Stimulated activated CD8-positive, alpha-beta memory T cell treated with anti-CD3 and anti-CD28 coated beads, Interleukin-7, amount 100 ng/mL, for 24 hours (primary cell): Measurements from ENCODE around the gene OSGIN1.

Experiments
- DNase-seq: peaks from one replicate; pipeline ENCODE4 v3.0.0-alpha.2; 2020; ENCODE audit warnings: low read depth

OSGIN1 gene

DNA sequence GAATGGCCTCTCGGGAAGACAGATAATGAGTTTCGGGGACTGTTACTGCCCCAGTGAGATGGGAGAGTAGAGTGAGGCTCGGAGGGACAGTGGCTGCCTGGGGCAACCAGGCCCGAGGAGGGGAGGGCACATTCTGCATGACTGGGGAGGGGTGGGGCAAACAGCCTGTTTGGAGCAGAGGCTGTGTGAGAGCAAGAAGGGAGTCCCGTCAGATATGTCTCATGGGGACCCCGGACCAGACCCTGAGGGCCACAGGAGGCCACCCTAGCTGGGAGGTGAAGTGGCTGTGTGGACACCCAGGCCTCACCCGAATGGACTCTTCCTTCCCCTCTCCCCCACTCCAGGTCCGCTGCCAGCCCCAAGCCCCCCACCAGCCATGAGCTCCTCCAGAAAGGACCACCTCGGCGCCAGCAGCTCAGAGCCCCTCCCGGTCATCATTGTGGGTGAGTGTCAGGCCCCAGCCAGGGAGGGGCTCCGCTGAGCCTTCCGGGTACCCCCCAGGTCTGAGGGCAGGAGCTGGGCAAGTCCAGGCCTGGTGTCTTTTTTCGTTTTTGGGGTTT lies 4.3 kb downstream of the OSGIN1 start:
- DNase-seq: no peak

DNA sequence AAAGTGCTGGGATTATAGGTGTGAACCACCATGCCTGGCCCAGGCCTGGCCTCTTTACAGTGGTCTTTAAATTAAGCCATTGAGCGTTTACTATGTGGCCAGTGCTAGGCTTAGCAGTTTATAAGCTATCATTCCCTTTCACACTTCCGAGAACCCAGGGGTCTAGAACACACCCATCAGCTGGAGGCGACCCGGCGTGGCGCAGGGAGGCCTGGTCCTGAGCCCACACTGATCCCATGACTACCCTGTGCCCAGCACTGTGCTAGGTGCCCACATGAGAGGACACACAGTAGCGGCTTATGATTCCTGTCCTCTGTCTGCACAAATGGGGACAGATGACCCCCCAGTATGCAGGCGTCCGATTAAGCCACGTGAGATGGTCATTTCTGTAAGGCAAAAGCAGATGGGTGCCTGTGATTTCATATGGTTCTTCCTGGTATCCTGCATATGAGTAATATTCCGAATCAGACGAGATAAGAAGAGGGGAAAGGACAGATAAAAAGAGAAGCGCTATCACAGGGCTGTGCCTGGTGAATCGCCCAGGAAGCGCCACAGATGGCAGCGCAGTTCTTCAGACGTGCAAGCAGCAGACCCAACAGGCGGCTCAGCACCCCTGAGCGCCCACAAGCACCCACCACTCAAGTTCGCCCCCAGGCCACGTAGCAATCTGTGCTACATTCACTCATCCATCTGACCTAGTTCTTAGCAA lies 5.3 kb downstream of the OSGIN1 start:
- no peak for DNase-seq

DNA sequence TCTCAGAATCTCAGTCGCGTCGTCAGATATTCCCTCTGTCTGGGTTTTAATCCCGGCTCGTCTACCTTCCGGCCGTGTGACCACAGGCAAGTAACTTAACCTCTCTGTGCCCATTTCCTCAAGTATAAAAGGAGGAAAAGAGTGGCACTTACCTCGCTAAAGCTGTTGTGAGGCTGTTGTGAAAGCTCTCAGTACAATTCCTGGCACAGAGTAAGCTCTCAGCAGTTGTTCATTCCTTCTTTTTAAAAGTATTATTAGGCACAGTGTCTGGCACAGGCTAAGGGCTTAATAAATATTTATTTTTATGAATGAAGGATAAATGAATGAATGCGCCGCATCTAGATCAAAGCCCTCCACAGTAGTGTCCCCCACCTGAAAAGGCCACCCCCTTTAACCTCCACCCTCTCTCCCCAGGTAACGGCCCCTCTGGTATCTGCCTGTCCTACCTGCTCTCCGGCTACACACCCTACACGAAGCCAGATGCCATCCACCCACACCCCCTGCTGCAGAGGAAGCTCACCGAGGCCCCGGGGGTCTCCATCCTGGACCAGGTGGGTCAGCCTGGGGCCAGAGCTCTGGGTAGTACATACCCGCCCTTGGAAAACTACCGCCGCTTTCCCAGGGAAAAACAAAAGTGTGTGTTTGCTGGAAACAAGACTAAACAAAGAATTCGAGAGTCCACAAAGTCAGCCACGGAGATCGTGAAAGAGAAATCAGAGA lies 6.0 kb downstream of the OSGIN1 start:
- DNase-seq: no peak

DNA sequence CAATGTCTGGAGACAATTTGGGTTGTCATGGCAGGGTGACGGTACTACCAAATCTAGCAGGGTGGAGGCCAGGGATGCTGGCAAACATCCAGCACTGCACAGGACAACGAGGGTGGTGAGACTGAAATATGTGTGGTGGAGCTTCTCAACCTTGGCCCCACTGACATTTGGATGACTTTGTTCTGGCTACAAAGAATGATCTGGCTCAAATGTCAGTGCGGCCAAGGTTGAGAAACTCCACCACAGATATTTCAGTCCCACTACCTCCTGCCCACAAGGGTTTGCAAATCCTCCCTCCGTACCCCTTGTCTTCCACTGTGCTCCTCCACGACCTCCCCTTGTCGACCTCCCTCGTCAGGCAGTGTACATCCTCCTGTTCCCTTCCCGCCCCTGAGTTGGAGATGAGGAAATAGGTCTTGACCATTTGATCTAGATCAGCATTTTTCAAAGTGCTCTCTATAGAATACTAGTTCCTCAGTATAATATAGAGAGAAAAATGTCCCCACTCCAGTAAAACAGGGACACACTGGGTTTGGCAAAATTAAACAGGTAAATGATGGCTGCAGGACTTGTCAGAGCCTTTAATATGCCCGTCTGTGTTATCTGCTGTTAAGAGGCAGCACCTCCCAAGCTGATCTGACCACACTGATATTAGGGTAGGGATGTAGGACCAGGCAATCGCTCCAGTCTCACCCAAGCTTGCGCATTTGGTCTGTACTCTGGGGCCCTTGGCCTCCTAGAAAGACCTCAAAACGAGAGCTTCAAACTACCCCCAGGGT lies 6.8 kb downstream of the OSGIN1 start:
- no peak for DNase-seq

DNA sequence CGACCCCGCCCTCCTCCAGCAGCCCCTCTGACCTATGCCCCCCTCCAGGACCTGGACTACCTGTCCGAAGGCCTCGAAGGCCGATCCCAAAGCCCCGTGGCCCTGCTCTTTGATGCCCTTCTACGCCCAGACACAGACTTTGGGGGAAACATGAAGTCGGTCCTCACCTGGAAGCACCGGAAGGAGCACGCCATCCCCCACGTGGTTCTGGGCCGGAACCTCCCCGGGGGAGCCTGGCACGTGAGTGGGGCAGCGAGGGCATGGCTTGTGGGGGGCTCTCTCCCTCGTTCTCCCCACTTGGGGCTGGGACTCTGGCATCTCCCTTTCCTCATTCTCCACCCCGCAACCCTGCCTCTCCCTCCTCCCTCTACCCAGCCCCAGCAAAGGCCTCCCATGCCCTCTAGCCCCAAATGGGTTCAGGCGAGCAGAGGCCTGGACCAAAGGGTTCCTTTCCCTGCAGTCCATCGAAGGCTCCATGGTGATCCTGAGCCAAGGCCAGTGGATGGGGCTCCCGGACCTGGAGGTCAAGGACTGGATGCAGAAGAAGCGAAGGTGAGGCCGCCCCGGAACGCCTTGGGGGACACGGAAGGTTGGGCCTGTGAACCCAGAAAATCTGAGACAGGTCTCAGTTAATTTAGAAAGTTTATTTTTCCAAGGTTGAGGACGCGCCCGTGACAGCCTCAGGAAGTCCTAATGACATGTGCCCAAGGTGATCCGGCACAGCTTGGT lies 7.6 kb downstream of the OSGIN1 start:
- DNase-seq: no peak

DNA sequence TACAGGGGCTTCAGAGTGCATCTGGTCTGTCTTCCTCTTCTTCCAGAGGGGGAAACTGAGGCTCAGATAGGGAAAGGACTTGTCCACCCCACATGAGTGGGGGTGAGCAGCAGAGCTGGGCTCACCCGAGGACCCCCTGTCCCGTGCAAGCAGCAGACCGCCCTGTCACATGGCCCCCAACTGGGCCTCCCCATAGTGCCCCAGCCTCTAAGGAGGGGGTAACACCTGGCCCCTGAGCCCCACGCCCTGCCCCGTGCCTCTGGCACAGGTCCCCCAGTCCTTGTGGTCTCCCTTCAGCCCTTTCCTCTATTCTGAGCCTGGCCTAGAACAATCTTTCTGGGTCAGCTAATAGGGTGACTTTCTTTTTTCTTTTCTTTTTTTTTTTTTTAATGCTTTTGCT lies 8.6 kb downstream of the OSGIN1 start:
- no peak for DNase-seq

DNA sequence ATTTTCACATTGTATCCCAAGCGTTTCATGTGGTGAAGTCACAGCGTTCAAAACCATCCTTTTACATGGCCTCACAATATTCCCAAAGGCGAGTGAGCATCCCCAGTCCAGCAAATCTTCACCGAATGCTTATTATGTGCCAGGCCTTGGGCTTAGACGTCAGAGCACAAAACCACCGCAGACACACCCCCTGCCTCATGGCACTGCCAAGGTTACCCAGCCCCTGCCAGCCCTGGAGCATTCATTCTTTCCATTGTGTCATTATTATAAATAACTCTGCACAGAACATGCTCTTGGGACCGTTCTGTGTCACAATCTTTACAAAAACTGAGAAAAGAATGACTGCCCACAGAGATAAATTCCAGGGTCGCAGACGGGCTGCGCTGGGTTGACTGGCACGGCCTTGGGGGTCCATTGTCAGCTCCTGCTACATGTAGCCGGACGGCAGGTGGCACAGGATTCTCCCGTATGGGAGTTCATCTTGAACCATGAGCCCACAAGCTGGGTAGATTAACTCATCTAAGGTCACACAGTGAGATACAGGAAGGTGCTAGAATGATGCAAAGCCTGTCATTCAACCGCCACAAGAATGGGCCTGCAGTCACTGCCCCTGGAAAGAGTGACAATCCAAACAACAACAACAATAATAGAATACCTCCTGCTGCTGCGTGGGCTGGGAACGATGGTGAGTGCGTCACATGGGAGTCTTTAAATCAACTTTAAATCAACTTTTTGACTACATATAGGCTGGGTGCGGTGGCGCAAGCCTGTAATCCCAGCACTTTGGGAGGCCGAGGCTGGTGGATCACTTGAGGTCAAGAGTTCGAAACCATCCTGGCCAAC lies 10.5 kb downstream of the OSGIN1 start:
- no peak for DNase-seq

DNA sequence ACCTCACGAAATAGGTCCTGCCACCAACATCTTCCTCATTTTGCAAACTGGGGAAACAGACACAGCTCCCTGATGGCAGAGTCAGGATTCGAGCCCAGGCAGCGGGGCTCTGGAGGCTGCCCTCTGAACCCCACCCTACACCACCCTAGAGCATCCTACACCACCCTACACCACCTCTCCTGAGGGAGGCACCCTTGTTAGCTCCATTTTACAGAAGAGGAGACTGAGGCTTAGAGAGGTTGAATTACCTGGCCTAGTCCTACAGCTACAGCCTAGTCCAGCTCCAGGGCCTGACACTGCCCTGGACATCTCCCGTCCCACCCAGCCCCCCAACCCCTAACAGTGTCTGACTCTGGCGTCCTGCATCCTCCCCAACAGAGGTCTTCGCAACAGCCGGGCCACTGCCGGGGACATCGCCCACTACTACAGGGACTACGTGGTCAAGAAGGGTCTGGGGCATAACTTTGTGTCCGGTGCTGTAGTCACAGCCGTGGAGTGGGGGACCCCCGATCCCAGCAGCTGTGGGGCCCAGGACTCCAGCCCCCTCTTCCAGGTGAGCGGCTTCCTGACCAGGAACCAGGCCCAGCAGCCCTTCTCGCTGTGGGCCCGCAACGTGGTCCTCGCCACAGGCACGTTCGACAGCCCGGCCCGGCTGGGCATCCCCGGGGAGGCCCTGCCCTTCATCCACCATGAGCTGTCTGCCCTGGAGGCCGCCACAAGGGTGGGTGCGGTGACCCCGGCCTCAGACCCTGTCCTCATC lies 11.8 kb downstream of the OSGIN1 start:
- no peak for DNase-seq

DNA sequence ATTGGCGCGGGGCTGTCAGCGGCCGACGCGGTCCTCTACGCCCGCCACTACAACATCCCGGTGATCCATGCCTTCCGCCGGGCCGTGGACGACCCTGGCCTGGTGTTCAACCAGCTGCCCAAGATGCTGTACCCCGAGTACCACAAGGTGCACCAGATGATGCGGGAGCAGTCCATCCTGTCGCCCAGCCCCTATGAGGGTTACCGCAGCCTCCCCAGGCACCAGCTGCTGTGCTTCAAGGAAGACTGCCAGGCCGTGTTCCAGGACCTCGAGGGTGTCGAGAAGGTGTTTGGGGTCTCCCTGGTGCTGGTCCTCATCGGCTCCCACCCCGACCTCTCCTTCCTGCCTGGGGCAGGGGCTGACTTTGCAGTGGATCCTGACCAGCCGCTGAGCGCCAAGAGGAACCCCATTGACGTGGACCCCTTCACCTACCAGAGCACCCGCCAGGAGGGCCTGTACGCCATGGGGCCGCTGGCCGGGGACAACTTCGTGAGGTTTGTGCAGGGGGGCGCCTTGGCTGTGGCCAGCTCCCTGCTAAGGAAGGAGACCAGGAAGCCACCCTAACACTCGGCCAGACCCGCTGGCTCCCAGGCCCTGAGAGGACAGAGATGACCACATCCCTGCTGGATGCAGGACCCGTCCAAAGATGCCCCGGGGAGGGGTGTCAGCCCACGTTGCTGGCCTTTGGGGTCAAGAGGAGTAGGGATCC lies 12.6 kb downstream of the OSGIN1 start:
- DNase-seq: no peak

DNA sequence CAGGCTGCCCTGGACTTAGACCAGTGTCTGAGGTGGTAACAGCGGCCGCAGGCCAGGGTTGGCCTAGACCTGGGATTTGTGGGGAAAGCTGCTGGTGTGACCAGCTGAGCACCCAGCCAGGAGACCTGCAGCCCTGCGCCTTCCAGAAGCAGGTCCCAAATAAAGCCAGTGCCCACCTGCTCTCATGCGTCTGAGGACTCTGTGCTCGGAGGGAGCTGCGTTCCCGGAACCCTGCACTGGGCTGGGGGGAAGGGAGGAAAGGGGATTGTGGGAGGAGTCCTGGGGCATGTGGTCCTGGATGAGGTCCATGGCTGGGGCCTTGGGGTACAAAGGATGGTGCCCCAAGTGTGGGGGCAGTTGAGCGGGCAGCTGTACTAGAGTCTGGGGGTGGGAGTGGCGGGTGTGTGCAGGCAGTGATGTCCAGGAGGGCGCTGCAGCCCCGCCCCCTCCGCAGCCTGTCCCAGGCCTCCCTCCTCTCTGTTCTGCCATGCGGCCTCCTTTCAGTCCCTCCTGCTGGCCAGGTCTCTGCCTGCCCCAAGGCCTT lies 13.2 kb downstream of the OSGIN1 start:
- no peak for DNase-seq

DNA sequence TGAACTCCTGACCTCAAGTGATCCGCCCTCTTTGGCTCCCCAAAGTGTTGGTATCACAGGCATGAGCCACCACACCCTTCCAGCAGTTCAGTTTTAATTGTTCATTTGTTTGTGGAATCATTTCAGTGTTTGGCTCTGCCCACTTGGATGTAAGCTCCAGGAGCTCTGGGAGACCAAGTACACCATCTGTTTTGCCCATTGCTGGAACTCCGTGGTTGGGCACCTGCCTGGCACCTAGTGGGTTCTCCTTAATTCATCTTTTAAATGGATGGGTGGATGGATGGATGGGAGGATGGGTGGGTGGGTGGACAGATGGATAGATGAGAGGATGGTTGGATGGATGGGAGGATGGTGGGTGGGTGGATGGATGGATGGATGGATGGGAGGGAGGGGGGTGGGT lies 14.1 kb downstream of the OSGIN1 start:
- DNase-seq: no peak

DNA sequence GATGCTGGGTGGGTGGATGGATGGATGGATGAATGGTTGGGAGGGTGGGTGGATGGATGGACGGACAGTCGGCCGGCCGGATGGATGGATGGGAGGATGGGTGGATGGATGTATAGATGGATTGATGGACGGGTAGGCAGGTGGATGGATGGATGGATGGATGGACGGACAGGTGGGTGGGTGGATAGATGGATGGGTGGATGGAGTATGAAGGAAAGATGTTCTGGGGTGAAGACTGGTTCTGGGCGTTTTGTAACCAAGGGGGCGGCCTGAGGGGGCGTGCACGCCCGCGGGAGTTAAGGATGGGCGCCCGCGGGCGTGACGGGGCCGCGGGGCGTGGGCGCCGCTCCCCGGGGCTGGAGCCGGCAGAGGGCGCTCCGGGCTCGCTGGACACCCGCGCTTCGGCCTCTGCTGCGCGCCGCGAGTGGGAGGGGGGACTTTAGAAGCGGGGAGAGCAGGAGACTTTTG lies 14.8 kb downstream of the OSGIN1 start, which contains the start of gene NECAB2:
Gene NECAB2, plus strand, starts transcription at position 407 of the 468 bp plus-strand sequence. CDS start 405 bp downstream, outside the sequence.
- no peak for DNase-seq

DNA sequence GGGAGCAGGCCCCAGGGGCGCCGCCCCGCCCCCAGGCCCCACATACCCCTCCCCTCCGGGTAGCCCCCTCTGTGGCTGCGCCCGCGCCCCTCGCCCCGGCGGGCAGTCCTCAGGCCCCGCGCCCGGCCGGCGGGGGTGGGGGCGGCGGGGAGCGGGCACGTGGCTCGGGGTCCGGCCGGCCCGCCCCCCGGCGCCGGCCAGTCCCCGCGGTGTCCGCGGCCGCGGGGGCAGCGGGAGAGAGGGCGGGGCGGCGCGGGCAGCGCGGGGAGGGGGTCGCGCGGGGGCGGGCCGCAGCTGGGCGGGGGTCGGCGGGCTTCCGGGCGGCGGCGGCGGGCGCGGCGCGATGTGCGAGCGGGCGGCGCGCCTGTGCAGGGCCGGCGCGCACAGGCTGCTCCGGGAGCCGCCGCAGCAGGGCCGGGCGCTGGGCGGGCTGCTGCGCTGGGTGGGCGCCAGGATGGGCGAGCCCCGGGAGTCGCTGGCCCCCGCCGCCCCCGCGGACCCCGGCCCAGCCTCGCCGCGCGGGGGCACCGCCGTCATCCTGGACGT lies 15.3 kb downstream of the OSGIN1 start:
- no peak for DNase-seq

DNA sequence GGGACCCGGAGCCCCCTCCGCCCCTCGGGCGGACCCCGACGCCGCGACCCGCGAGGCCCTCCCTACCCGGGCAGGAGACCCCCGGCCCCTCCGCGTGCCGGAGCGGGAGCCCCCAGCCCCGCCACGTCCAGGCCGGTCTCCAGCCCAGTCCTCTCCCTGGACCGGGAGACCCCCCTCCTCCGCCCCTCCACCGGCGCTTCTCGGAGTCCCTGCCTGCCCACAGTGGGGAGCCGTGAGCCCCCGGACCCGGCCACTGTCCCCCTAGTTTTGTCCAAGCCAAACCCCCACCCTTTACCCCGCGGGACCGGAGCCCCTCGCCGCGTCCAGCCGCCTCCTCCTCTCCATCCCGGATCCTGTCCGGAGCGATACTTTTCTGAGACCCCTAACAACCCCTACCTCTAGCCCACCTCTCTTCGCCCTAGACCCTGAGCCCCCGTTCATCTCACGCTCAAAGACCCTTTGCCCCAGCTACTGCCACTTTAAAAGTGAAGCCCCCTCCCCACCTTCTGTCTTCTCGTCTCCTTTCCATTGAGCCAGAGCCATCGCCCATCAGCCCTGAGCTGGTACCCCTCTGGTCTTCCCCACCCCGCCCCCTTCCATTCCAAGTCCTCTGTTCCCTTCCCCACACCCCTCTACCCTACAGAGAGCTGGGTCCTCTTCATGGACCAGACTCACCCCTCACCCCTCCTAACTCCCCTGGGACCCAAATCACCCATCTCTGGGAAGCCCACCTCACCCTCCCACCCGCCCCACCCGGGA lies 16.0 kb downstream of the OSGIN1 start:
- DNase-seq: no peak

DNA sequence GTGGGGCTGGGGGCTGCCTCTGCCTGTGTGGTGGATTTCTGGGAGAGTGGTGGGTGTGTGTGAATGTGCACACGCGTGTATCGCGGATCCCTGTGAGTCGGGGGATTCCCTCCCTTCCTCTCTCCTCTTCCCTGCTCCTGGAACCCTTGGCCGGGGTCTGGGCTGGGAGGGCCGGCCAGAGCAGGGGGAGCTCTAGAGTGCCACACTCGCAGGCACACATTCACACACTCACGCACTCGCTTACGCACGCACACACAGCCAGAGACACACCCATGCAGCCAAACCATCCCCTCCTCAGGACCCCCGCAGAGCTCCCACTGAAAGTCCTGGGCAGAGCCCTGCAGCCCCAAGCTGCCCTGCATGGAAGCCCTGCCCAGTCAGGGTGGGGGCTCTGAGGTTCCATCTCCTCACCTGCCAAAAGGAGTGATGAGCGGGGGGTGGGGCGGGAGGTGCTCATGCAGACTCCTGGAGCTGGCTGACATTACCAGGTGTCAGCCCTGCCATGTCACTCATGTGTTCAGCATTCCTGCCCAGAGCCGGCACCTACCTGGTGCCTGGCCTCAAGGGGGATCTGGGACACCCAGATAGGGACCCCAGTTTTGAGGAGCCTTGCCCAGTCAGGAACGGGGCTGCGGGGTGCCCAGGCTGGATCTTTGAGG lies 16.9 kb downstream of the OSGIN1 start:
- DNase-seq: no peak

DNA sequence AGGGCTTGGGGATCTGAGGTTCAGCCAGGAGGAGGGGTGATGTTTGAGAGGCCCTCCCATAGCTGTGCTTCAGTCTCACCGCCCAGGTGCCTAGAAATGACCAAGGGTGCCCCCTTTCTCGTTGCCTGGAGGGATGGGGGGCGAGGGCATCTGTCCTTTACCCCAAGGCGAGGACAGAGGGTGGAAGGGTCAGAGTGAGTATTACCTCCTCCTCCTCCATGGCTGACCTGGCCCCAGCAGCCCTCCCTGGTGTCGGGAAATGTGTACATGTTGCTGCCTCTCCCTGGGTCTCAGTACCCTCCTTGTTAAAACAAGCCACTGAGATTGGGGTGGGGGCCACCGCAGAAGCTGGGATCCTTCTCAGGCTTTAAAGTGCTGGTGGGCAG lies 17.4 kb downstream of the OSGIN1 start:
- no peak for DNase-seq
